ENCODE data around the gene CMYA5.

The CMYA5 gene

DNA sequence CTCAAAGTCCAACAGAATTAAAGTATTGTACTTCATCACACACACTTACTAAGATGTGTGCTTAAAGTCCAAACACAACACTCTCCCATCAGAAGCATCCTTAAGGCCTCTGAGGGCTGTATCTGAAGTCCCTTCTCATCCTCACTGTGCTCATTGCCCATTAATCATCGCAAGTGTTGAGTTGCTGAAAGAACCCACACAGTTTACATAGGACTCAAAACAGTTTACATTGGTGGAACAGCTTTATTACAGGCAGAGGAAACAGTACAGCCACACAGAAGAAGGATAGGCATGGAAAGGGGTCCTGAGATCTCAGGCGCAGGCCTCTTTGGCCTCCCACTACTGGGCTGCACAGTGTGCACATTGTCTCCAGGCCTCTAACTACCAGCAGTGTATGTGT is 113.4 kb downstream of the CMYA5 start:
- DNase-seq, result no peak
- Histone ChIP-seq H3K4me3 (ENCODE audit: low read depth, low read length) (no peak overlapping the region), H3K9me3 (ENCODE audit: severe bottlenecking) (no peaks in the 10 kb centered on the region), H3K27ac (no peak overlapping the region), H3K36me3 (no peaks in the 10 kb centered on the region), H3K27me3 (ENCODE audit: insufficient read depth, low read depth, severe bottlenecking) (no peaks in the 10 kb centered on the region)
- TF ChIP-seq, protein P1, sequence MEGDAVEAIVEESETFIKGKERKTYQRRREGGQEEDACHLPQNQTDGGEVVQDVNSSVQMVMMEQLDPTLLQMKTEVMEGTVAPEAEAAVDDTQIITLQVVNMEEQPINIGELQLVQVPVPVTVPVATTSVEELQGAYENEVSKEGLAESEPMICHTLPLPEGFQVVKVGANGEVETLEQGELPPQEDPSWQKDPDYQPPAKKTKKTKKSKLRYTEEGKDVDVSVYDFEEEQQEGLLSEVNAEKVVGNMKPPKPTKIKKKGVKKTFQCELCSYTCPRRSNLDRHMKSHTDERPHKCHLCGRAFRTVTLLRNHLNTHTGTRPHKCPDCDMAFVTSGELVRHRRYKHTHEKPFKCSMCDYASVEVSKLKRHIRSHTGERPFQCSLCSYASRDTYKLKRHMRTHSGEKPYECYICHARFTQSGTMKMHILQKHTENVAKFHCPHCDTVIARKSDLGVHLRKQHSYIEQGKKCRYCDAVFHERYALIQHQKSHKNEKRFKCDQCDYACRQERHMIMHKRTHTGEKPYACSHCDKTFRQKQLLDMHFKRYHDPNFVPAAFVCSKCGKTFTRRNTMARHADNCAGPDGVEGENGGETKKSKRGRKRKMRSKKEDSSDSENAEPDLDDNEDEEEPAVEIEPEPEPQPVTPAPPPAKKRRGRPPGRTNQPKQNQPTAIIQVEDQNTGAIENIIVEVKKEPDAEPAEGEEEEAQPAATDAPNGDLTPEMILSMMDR (IDR thresholded peaks at IDR 0.05; ENCODE audit: low read depth, low read length), result no peak

DNA sequence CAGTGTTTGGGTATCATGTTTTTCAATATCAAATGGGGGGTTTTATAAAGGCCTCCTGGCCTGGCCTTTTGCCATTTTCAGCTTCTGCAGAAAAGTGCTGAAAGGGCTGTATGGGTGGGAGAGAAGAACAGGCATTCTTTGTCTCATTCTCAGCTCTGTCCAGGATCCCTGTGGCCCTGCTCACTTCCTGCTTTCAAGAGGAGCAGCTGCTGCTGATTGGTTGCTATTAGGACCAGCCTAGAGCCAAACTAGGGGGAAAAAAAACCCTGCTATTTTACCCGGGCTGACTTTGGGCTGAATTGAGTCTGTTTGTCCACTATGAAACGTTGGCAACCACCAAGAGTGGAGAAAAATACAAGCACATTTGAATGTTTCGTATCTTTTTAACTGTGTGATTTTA is 117.1 kb downstream of the CMYA5 start:
- TF ChIP-seq, protein P1 (IDR thresholded peaks at IDR 0.05; ENCODE audit: low read depth, low read length), result no peak
- no peak overlapping the region for H3K4me3 ChIP-seq (ENCODE audit: low read depth, low read length)
- no peak overlapping the region for H3K27ac ChIP-seq
- DNase-seq, result no peak
- H3K36me3 ChIP-seq, result no peaks in the 10 kb centered on the region
- no peaks in the 10 kb centered on the region for H3K9me3 ChIP-seq (ENCODE audit: severe bottlenecking)
- H3K27me3 ChIP-seq (ENCODE audit: insufficient read depth, low read depth, severe bottlenecking), result no peaks in the 10 kb centered on the region

DNA sequence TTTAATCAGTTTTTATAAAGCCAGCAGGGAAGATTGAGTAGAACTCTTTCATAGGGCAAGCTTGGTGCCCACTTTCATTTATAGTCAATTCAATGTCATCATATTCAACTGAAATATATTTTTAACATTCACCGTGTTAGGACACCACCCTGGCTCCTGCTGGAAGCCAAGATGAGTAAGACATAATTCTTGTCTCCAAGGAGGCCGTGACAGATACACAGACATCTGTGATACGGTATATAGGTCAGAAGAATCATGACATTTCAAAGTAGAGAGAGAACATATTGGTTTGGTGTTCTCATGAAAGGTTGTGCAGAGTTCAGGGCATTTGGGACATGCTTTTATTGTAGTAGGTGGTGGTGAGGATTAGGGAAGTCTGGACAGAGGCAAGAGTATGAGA is 120.1 kb downstream of the CMYA5 start:
- TF ChIP-seq, protein P1 (IDR thresholded peaks at IDR 0.05; ENCODE audit: low read depth, low read length), result no peak
- H3K36me3 ChIP-seq, result no peaks in the 10 kb centered on the region
- H3K27me3 ChIP-seq (ENCODE audit: insufficient read depth, low read depth, severe bottlenecking), result no peaks in the 10 kb centered on the region
- no peak overlapping the region for H3K4me3 ChIP-seq (ENCODE audit: low read depth, low read length)
- no peaks in the 10 kb centered on the region for H3K9me3 ChIP-seq (ENCODE audit: severe bottlenecking)
- no peak overlapping the region for H3K27ac ChIP-seq
- no peak for DNase-seq

DNA sequence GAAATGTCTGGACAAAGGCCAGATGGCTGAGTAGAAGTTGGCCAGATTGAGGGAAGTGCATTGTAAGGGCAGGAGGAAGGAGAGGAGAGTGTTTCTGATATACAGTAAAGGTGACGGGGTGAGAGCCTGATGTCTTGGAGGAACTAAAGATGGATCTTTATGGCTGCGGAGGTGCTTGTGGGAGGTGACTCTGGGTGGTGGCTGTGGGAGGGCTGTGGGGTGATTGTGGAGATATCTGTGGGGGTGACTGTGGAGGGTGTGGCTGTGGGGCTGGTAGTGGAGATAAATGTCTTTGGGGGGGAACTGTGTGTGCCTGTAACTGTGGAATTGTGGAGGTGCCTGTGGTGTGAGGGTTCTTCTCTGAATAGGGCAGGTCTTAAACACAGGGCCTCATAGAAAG is 121.4 kb downstream of the CMYA5 start:
- no peaks in the 10 kb centered on the region for H3K27me3 ChIP-seq (ENCODE audit: insufficient read depth, low read depth, severe bottlenecking)
- TF ChIP-seq, protein P1 (IDR thresholded peaks at IDR 0.05; ENCODE audit: low read depth, low read length), result no peak
- no peak overlapping the region for H3K4me3 ChIP-seq (ENCODE audit: low read depth, low read length)
- H3K36me3 ChIP-seq, result no peaks in the 10 kb centered on the region
- no peak for DNase-seq
- H3K9me3 ChIP-seq (ENCODE audit: severe bottlenecking), result no peaks in the 10 kb centered on the region
- H3K27ac ChIP-seq, result no peak overlapping the region

DNA sequence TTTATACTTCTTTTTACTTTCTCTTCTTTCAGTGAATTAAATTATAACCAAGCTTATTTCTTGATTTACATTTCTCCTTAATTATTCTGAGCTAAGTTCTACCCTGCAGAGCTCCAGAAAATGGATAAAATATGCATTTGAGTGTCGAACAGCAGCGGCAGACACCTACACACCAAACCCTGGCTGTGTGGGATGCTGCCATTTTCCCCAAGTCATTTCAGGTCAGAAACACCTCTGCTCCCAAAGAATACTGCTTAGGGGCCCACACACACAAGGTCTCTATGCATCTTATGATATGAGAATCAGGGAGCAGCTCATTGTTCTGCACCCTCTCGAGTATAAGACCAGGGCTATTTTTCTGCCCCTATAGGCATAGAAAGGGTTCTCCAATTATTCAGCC is 122.3 kb downstream of the CMYA5 start:
- DNase-seq, result no peak
- H3K36me3 ChIP-seq, result no peaks in the 10 kb centered on the region
- TF ChIP-seq, protein P1 (IDR thresholded peaks at IDR 0.05; ENCODE audit: low read depth, low read length), result no peak

DNA sequence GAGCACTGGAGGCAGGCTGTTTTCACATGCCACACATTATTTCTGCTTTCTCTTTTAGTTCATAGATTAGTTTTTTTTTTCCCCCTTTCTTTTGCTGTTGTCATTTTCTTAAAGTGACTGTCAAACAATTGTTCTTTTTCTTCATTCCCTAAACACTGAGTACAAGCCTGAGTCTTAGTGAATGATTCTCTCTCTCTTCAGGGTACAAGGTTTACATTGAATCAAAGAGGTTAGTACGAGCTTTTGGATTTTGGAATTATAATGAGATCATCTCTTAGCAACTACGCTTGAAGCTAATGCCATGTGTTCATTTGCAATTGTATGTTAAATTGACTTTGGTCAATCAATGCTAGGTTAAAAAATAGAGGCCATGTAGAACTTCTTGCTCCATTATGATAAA is 125.1 kb downstream of the CMYA5 start:
- TF ChIP-seq, protein P1 (IDR thresholded peaks at IDR 0.05; ENCODE audit: low read depth, low read length), result no peak
- Histone ChIP-seq H3K27ac (no peak overlapping the region), H3K27me3 (ENCODE audit: insufficient read depth, low read depth, severe bottlenecking) (no peaks in the 10 kb centered on the region), H3K9me3 (ENCODE audit: severe bottlenecking) (no peaks in the 10 kb centered on the region), H3K4me3 (ENCODE audit: low read depth, low read length) (no peak overlapping the region), H3K36me3 (no peaks in the 10 kb centered on the region)
- no peak for DNase-seq

More for the DNA sequence above, 122.3 kb downstream of the CMYA5 start:
- Histone ChIP-seq H3K4me3 (ENCODE audit: low read depth, low read length) (no peak overlapping the region), H3K27me3 (ENCODE audit: insufficient read depth, low read depth, severe bottlenecking) (no peaks in the 10 kb centered on the region), H3K27ac (no peak overlapping the region), H3K9me3 (ENCODE audit: severe bottlenecking) (no peaks in the 10 kb centered on the region)
